WTC11 (cell line): Measurements from ENCODE around the gene ARHGAP21. TPM values are rescaled to one million over a fixed set of nuclear protein-coding genes. Genes with fewer than 3 reads are reported as not detected.

Source experiments
- ATAC-seq: fragments of 200-7000 bp; cut with Tn5 transposase; 2 replicates; pipeline ENCODE4 v1.10.0; 2021; ENCODE audit warnings: mild to moderate bottlenecking, moderate library complexity
- CTCF ChIA-PET: fragments of 300-600 bp; sonication (Branson Sonifier 250); formaldehyde crosslinking; loops from one replicate; lab custom pipeline; 2021; ENCODE audit warnings: antibody characterized with exemption; lab: Charles Lee
- POLR2A ChIA-PET: fragments of 350-600 bp; sonication (Branson Sonifier 250); formaldehyde crosslinking; loops from one replicate; lab custom pipeline; 2021; ENCODE audit warnings: antibody characterized with exemption; lab: Charles Lee
- DNase-seq: peaks from one replicate; pipeline ENCODE4 v3.0.0; 2021; ENCODE audit warnings: low spot score
- H3K27ac Mint-ChIP-seq: 2 replicates; pipeline ENCODE4 v1.8.0; 2021; ENCODE audit warnings: mixed read lengths
- H3K27me3 Mint-ChIP-seq: 2 replicates; pipeline ENCODE4 v1.8.0; 2021; ENCODE audit warnings: low read depth, mild to moderate bottlenecking, moderate library complexity, mixed read lengths
- H3K36me3 Mint-ChIP-seq: 2 replicates; pipeline ENCODE4 v1.8.0; 2021; ENCODE audit warnings: mixed read lengths
- H3K4me1 Mint-ChIP-seq: 2 replicates; pipeline ENCODE4 v1.8.0; 2022; ENCODE audit warnings: mixed read lengths
- H3K4me3 Mint-ChIP-seq: 2 replicates; pipeline ENCODE4 v1.8.0; 2021; ENCODE audit warnings: mild to moderate bottlenecking, moderate library complexity, mixed read lengths
- H3K9me3 Mint-ChIP-seq: 2 replicates; pipeline ENCODE4 v1.8.0; 2021; ENCODE audit warnings: mixed read lengths
- ATF1 ChIP-seq: sonication (generic); formaldehyde crosslinking; IDR thresholded peaks from 2 replicates; pipeline ENCODE4 v1.8.1; 2023; ENCODE audit warnings: mild to moderate bottlenecking, moderate library complexity, missing genetic modification reagents
- ATF2 ChIP-seq: sonication (generic); formaldehyde crosslinking; IDR thresholded peaks from 2 replicates; pipeline ENCODE4 v1.8.1; 2022; ENCODE audit warnings: low read depth, missing genetic modification reagents, borderline replicate concordance
- CBFB ChIP-seq: sonication (generic); formaldehyde crosslinking; IDR thresholded peaks from 2 replicates; pipeline ENCODE4 v1.8.1; 2022; ENCODE audit warnings: mild to moderate bottlenecking, low read depth, missing genetic modification reagents
- EMX1 ChIP-seq: fragments of 250-450 bp; sonication (Bioruptor Pico); IDR thresholded peaks from 2 replicates; pipeline ENCODE4 v1.8.0; 2021; ENCODE audit warnings: mild to moderate bottlenecking
- GRHL2 ChIP-seq: fragments of 250-450 bp; sonication (Bioruptor Pico); IDR thresholded peaks from 2 replicates; pipeline ENCODE4 v1.8.0; 2022; ENCODE audit warnings: mild to moderate bottlenecking, moderate library complexity; ENCODE audit not compliant: insufficient replicate concordance, severe bottlenecking
- MXD4 ChIP-seq: fragments of 250-450 bp; sonication (Bioruptor Pico); IDR thresholded peaks from 2 replicates; pipeline ENCODE4 v1.8.0; 2021; ENCODE audit warnings: mild to moderate bottlenecking, moderate library complexity, borderline replicate concordance
- NFYB ChIP-seq: sonication (generic); formaldehyde crosslinking; conservative IDR thresholded peaks from 2 replicates; pipeline ENCODE4 v1.8.0; 2022; ENCODE audit warnings: low read depth, missing genetic modification reagents
- NR1H2 ChIP-seq: sonication (generic); formaldehyde crosslinking; IDR thresholded peaks from 2 replicates; pipeline ENCODE4 v1.9.0; 2021; ENCODE audit warnings: mild to moderate bottlenecking, moderate library complexity, missing genetic modification reagents
- NR2C2 ChIP-seq: sonication (generic); formaldehyde crosslinking; IDR thresholded peaks from 2 replicates; pipeline ENCODE4 v1.8.0; 2022; ENCODE audit warnings: mild to moderate bottlenecking, missing genetic modification reagents
- PRDM15 ChIP-seq: sonication (generic); formaldehyde crosslinking; IDR thresholded peaks from 2 replicates; pipeline ENCODE4 v1.8.0; 2022; ENCODE audit warnings: missing genetic modification reagents
- PRRX2 ChIP-seq: fragments of 250-450 bp; sonication (Bioruptor Pico); IDR thresholded peaks from 2 replicates; pipeline ENCODE4 v1.8.0; 2021; ENCODE audit warnings: mild to moderate bottlenecking
- SMAD3 ChIP-seq: sonication (generic); formaldehyde crosslinking; IDR thresholded peaks from 2 replicates; pipeline ENCODE4 v1.8.0; 2022; ENCODE audit warnings: missing genetic modification reagents, mild to moderate bottlenecking, borderline replicate concordance
- TCF7 ChIP-seq: sonication (generic); formaldehyde crosslinking; IDR thresholded peaks from 2 replicates; pipeline ENCODE4 v1.8.0; 2022; ENCODE audit warnings: mild to moderate bottlenecking, low read depth, missing genetic modification reagents, moderate library complexity
- TEAD4 ChIP-seq: sonication (generic); formaldehyde crosslinking; IDR thresholded peaks from 2 replicates; pipeline ENCODE4 v1.8.0; 2022; ENCODE audit warnings: mild to moderate bottlenecking, missing genetic modification reagents
- ZNF121 ChIP-seq: sonication (generic); formaldehyde crosslinking; IDR thresholded peaks from 2 replicates; pipeline ENCODE4 v1.8.0; 2023; ENCODE audit warnings: missing genetic modification reagents
- ZNF138 ChIP-seq: sonication (generic); formaldehyde crosslinking; conservative IDR thresholded peaks from 2 replicates; pipeline ENCODE4 v1.8.1; 2022; ENCODE audit warnings: mild to moderate bottlenecking, moderate library complexity, missing genetic modification reagents
- ZNF219 ChIP-seq: sonication (generic); formaldehyde crosslinking; IDR thresholded peaks from 2 replicates; pipeline ENCODE4 v1.8.0; 2023; ENCODE audit warnings: missing genetic modification reagents, mild to moderate bottlenecking, borderline replicate concordance
- ZNF263 ChIP-seq: sonication (generic); formaldehyde crosslinking; IDR thresholded peaks from 2 replicates; pipeline ENCODE4 v1.8.1; 2022; ENCODE audit warnings: low read depth, mild to moderate bottlenecking, moderate library complexity, missing genetic modification reagents
- ZNF281 ChIP-seq: sonication (generic); formaldehyde crosslinking; IDR thresholded peaks from 2 replicates; pipeline ENCODE4 v1.8.0; 2023; ENCODE audit warnings: mild to moderate bottlenecking, missing genetic modification reagents
- ZNF671 ChIP-seq: fragments of 250-450 bp; sonication (Bioruptor Pico); IDR thresholded peaks from 2 replicates; pipeline ENCODE4 v1.8.0; 2021; ENCODE audit warnings: mild to moderate bottlenecking
- total RNA-seq: library from RNA; stranded (reverse); gene quantifications from 3 replicates; pipeline ENCODE4 v1.2.3, GENCODE V29; 2021
- TF ChIP-seq, protein P1 (sequence below): sonication (generic); formaldehyde crosslinking; IDR thresholded peaks from 2 replicates; pipeline ENCODE4 v1.8.0; 2022; ENCODE audit warnings: mild to moderate bottlenecking, missing genetic modification reagents
- TF ChIP-seq, protein P2 (sequence below): sonication (generic); formaldehyde crosslinking; IDR thresholded peaks from 2 replicates; pipeline ENCODE4 v1.8.1; 2022; ENCODE audit warnings: missing genetic modification reagents, borderline replicate concordance

ARHGAP21 gene
- total RNA-seq, 1 experiment from 2014 or later: 33.8 TPM

GRCh38 chr10:24695452-24695851 is 28.2 kb downstream of the ARHGAP21 start:
- ChIA-PET CTCF (interaction anchor here (1.1 kb wide), 1 partner anchor 77 kb away, joined by 3 read pairs; no protein-coding TSS in a partner anchor), POLR2A (interaction anchor here (0.7 kb wide), 1 partner anchor 138 kb away, joined by 4 read pairs; no protein-coding TSS in a partner anchor)
- Mint-ChIP-seq H3K36me3 (no peaks in the 10 kb centered on the region), H3K4me1 (peaks cover 23% of the 10 kb centered on the region), H3K27me3 (no peaks in the 10 kb centered on the region), H3K27ac (no peak overlapping the region), H3K4me3 (no peak overlapping the region), H3K9me3 (no peaks in the 10 kb centered on the region)
- TF ChIP-seq, protein P1, sequence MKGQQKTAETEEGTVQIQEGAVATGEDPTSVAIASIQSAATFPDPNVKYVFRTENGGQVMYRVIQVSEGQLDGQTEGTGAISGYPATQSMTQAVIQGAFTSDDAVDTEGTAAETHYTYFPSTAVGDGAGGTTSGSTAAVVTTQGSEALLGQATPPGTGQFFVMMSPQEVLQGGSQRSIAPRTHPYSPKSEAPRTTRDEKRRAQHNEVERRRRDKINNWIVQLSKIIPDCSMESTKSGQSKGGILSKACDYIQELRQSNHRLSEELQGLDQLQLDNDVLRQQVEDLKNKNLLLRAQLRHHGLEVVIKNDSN (CRISPR knock-in tag): no peak
- TF ChIP-seq PRRX2: no peak
- no peak for TF ChIP-seq ZNF671 (CRISPR knock-in tag)
- TF ChIP-seq SMAD3 (CRISPR knock-in tag): no peak
- TF ChIP-seq ATF2 (CRISPR knock-in tag): no peak
- no peak for TF ChIP-seq ZNF219 (CRISPR knock-in tag)
- no peak for TF ChIP-seq NR1H2
- TF ChIP-seq TEAD4 (CRISPR knock-in tag): no peak
- TF ChIP-seq NFYB (CRISPR knock-in tag): no peak
- TF ChIP-seq ATF1 (CRISPR knock-in tag): no peak
- no peak for TF ChIP-seq PRDM15 (CRISPR knock-in tag)
- no peak for TF ChIP-seq ZNF263 (CRISPR knock-in tag)
- no peak for TF ChIP-seq NR2C2 (CRISPR knock-in tag)
- ATAC-seq (no peak), DNase-seq (no peak)

GRCh38 chr10:24694086-24694485 is 29.6 kb downstream of the ARHGAP21 start:
- H3K9me3 Mint-ChIP-seq: no peaks in the 10 kb centered on the region
- no peaks in the 10 kb centered on the region for H3K36me3 Mint-ChIP-seq
- POLR2A ChIA-PET: no interaction called here
- CTCF ChIA-PET: no interaction called here
- no peak for DNase-seq
- no peak overlapping the region for H3K4me3 Mint-ChIP-seq
- H3K27ac Mint-ChIP-seq: no peak overlapping the region
- TF ChIP-seq CBFB (CRISPR knock-in tag): no peak
- H3K27me3 Mint-ChIP-seq: no peaks in the 10 kb centered on the region
- H3K4me1 Mint-ChIP-seq: peaks cover 17% of the 10 kb centered on the region
- no peak for ATAC-seq

DNA sequence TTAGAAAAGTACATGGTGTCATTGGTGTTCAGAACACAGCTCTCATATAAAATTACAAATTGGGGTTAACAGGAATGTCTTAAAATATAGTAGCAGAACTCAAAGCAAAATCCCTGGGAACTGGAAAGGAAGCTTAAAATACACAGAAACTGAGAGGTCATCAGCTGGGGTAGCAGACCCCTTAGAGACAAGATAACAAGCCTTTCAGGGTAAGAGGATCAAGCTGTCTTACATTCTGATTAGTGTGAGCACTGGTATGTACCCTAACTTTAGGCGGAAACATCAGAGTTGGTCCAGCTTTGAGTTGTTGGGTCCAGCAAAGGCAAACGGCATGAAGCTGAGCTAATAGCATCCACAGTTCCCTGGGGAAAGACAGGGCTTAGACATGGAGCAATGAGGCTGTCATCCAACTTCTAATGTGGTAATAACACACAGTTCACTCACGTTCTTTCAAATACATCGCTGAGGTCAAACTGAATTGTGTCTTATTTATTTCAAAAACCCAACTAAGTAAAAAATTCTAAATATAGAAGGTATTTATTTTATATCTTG is 32.6 kb downstream of the ARHGAP21 start:
- CTCF ChIA-PET: no interaction called here
- POLR2A ChIA-PET: no interaction called here
- ATAC-seq: no peak
- no peak for TF ChIP-seq ZNF138
- no peak for TF ChIP-seq ZNF281
- TF ChIP-seq ZNF121 (CRISPR knock-in tag): no peak
- TF ChIP-seq GRHL2 (CRISPR knock-in tag): no peak
- TF ChIP-seq TCF7 (CRISPR knock-in tag): no peak
- TF ChIP-seq EMX1 (CRISPR knock-in tag): no peak
- no peak for TF ChIP-seq MXD4 (CRISPR knock-in tag)
- TF ChIP-seq, protein P2, sequence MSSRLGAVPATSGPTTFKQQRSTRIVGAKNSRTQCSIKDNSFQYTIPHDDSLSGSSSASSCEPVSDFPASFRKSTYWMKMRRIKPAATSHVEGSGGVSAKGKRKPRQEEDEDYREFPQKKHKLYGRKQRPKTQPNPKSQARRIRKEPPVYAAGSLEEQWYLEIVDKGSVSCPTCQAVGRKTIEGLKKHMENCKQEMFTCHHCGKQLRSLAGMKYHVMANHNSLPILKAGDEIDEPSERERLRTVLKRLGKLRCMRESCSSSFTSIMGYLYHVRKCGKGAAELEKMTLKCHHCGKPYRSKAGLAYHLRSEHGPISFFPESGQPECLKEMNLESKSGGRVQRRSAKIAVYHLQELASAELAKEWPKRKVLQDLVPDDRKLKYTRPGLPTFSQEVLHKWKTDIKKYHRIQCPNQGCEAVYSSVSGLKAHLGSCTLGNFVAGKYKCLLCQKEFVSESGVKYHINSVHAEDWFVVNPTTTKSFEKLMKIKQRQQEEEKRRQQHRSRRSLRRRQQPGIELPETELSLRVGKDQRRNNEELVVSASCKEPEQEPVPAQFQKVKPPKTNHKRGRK: no peak

More for the DNA sequence above, 32.6 kb downstream of the ARHGAP21 start:
- H3K4me1 Mint-ChIP-seq: no peaks in the 10 kb centered on the region
- no peak overlapping the region for H3K27ac Mint-ChIP-seq
- no peaks in the 10 kb centered on the region for H3K9me3 Mint-ChIP-seq
- no peaks in the 10 kb centered on the region for H3K36me3 Mint-ChIP-seq
- no peak overlapping the region for H3K4me3 Mint-ChIP-seq
- DNase-seq: no peak
- H3K27me3 Mint-ChIP-seq: no peaks in the 10 kb centered on the region
